HepG2 (cell line): ENCODE measurements around the gene LRP10. TPM values are rescaled to one million over a fixed set of nuclear protein-coding genes. Genes with fewer than 3 reads are reported as not detected.

Experiments used
- AGO1 ChIP-seq: fragments of 200-400 bp; formaldehyde crosslinking; IDR thresholded peaks from 2 replicates; pipeline ENCODE4 v1.6.1; 2017; ENCODE audit warnings: mild to moderate bottlenecking, low read depth, low read length, moderate library complexity; ENCODE audit not compliant: poor library complexity, severe bottlenecking
- ATF2 ChIP-seq: sonication (generic); formaldehyde crosslinking; IDR thresholded peaks from 2 replicates; pipeline ENCODE4 v1.4.0; 2020; ENCODE audit warnings: missing genetic modification reagents
- ATF6 ChIP-seq: sonication (generic); formaldehyde crosslinking; conservative IDR thresholded peaks from 2 replicates; pipeline ENCODE4 v1.4.0; 2020; ENCODE audit warnings: missing genetic modification reagents
- GATA4 ChIP-seq: sonication (generic); IDR thresholded peaks from 2 replicates; pipeline ENCODE4 v1.6.1; 2016; ENCODE audit warnings: antibody characterized with exemption, low read depth, borderline replicate concordance
- HNRNPUL1 ChIP-seq: fragments of 200-400 bp; formaldehyde crosslinking; IDR thresholded peaks from 2 replicates; pipeline ENCODE4 v1.6.1; 2017; ENCODE audit warnings: low read depth, mild to moderate bottlenecking, low read length, moderate library complexity
- PHF5A ChIP-seq: IDR thresholded peaks from one replicate; pipeline ENCODE4 v1.6.1; 2018; ENCODE audit warnings: low read depth, missing genetic modification reagents; ENCODE audit not compliant: unreplicated experiment
- SMAD3 ChIP-seq: sonication (generic); formaldehyde crosslinking; IDR thresholded peaks from 2 replicates; pipeline ENCODE4 v1.4.0; 2020; ENCODE audit warnings: missing genetic modification reagents
- SNAPC2 ChIP-seq: sonication (generic); formaldehyde crosslinking; IDR thresholded peaks from 2 replicates; pipeline ENCODE4 v1.8.1; 2022; ENCODE audit warnings: mild to moderate bottlenecking, missing genetic modification reagents
- SOX6 ChIP-seq, 2 experiments: fragments of 450-650 bp in 1 of 2; sonication (generic) in 1 of 2; formaldehyde crosslinking in 1 of 2; IDR thresholded peaks; 2 replicates each; pipeline versions ENCODE4 v1.4.0 to v1.6.1; 2017 to 2020; ENCODE audit warnings: antibody characterized with exemption in 1 of 2, mild to moderate bottlenecking in 1 of 2, missing genetic modification reagents in 1 of 2
- ZEB1 ChIP-seq: IDR thresholded peaks from 2 replicates; pipeline ENCODE4 v1.6.1; 2012; ENCODE audit warnings: mild to moderate bottlenecking, low read depth, inconsistent platforms; ENCODE audit not compliant: insufficient replicate concordance
- ZNF224 ChIP-seq: sonication (generic); formaldehyde crosslinking; IDR thresholded peaks from 2 replicates; pipeline ENCODE4 v1.5.0; 2020; ENCODE audit warnings: mild to moderate bottlenecking, missing genetic modification reagents
- ZNF280B ChIP-seq: sonication (generic); formaldehyde crosslinking; IDR thresholded peaks from 2 replicates; pipeline ENCODE4 v1.5.0; 2020; ENCODE audit warnings: missing genetic modification reagents, mild to moderate bottlenecking, borderline replicate concordance
- ZNF33B ChIP-seq: sonication (generic); formaldehyde crosslinking; IDR thresholded peaks from 2 replicates; pipeline ENCODE4 v1.5.1; 2020; ENCODE audit warnings: mild to moderate bottlenecking, missing genetic modification reagents
- ZNF503 ChIP-seq: sonication (generic); formaldehyde crosslinking; IDR thresholded peaks from 2 replicates; pipeline ENCODE4 v1.4.0; 2020; ENCODE audit warnings: missing genetic modification reagents
- ZNF660 ChIP-seq: sonication (generic); formaldehyde crosslinking; IDR thresholded peaks from 2 replicates; pipeline ENCODE4 v1.5.1; 2020; ENCODE audit warnings: mild to moderate bottlenecking, low read depth, missing genetic modification reagents, borderline replicate concordance
- polyA plus RNA-seq, 8 experiments: library from polyadenylated mRNA; depleted of rRNA in 3 of 8; stranded (reverse) in 7 of 8; unstranded in 1 of 8; fragments of >200 nt; fragmentation: Illumina TruSeq in 4 of 8; extraction: Trizol in 4 of 8; gene quantifications; 2 replicates each; pipeline versions ENCODE4 v1.2.1 to v1.2.3, GENCODE V29; 2011 to 2016; ENCODE audit warnings: low read depth in 4 of 8, missing spikeins in 1 of 8, mixed read lengths in 1 of 8; ENCODE audit not compliant: insufficient read depth in 1 of 8
- total RNA-seq, 5 experiments: library from RNA; depleted of rRNA; stranded (reverse); fragments of >200 nt; fragmentation: Illumina TruSeq; extraction: Trizol; gene quantifications; 2 replicates each; pipeline ENCODE4 v1.2.3, GENCODE V29; 2016; ENCODE audit warnings: low read depth in 1 of 5
- TF ChIP-seq, protein P1 (sequence below): sonication (generic); formaldehyde crosslinking; conservative IDR thresholded peaks from 2 replicates; pipeline ENCODE4 v1.4.0; 2020; ENCODE audit warnings: missing genetic modification reagents
- TF ChIP-seq, protein P2 (sequence below): sonication (generic); formaldehyde crosslinking; IDR thresholded peaks from 2 replicates; pipeline ENCODE4 v1.4.0; 2020; ENCODE audit warnings: missing genetic modification reagents

The LRP10 gene
- total and polyA plus RNA-seq, 2 of the 13 experiments (the other 11 are each of a cell fraction or from before 2014, with no cell fraction given): 16.9 to 45.2 TPM

- TF ChIP-seq ATF2 (CRISPR knock-in tag) (no peak), SOX6 (IDR thresholded peaks at IDR 0.05) (no peak), SOX6 (CRISPR knock-in tag; IDR thresholded peaks at IDR 0.05) (no peak), ZNF503 (CRISPR knock-in tag) (no peak), AGO1 (no peak), ZNF33B (CRISPR knock-in tag) (no peak), HNRNPUL1 (no peak), SNAPC2 (0 out of 2 replicates have a peak, but pooled peaks have one; percentile 21), ZEB1 (no peak), GATA4 (no peak), ZNF660 (CRISPR knock-in tag) (no peak), ZNF224 (CRISPR knock-in tag) (no peak), PHF5A (no peak), ATF6 (CRISPR knock-in tag) (no peak), ZNF280B (CRISPR knock-in tag) (no peak), SMAD3 (CRISPR knock-in tag) (no peak)
- TF ChIP-seq, protein P1, sequence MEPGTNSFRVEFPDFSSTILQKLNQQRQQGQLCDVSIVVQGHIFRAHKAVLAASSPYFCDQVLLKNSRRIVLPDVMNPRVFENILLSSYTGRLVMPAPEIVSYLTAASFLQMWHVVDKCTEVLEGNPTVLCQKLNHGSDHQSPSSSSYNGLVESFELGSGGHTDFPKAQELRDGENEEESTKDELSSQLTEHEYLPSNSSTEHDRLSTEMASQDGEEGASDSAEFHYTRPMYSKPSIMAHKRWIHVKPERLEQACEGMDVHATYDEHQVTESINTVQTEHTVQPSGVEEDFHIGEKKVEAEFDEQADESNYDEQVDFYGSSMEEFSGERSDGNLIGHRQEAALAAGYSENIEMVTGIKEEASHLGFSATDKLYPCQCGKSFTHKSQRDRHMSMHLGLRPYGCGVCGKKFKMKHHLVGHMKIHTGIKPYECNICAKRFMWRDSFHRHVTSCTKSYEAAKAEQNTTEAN (CRISPR knock-in tag): no peak
- TF ChIP-seq, protein P2, sequence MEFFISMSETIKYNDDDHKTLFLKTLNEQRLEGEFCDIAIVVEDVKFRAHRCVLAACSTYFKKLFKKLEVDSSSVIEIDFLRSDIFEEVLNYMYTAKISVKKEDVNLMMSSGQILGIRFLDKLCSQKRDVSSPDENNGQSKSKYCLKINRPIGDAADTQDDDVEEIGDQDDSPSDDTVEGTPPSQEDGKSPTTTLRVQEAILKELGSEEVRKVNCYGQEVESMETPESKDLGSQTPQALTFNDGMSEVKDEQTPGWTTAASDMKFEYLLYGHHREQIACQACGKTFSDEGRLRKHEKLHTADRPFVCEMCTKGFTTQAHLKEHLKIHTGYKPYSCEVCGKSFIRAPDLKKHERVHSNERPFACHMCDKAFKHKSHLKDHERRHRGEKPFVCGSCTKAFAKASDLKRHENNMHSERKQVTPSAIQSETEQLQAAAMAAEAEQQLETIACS (CRISPR knock-in tag): no peak; the same call in 1 of the 2 replicates
Observed at GRCh38 chr14:22836301-22837113, 35.0 kb upstream of the LRP10 start, which contains the start of gene MMP14 (continued).
